GM12878 (cell line): Measurements from ENCODE around the gene MAD1L1. TPM values are rescaled to one million over a fixed set of nuclear protein-coding genes. Genes with fewer than 3 reads are reported as not detected.

ENCODE experiments used
- ATAC-seq: fragments of 200-7000 bp; cut with Tn5 transposase; 3 replicates; pipeline ENCODE4 v1.9.1; 2020; ENCODE audit warnings: mild to moderate bottlenecking, moderate library complexity
- BruUV-seq: library from RNA; stranded (reverse); fragments of 400-500 nt; replicated peaks from 2 replicates; lab custom pipeline; 2021; lab: Mats Ljungman, UMichigan
- CTCF ChIA-PET: fragments of 300-600 bp; sonication (Branson Sonifier 250); formaldehyde crosslinking; extraction: SDS; loops from one replicate; lab custom pipeline; 2021; ENCODE audit warnings: inconsistent platforms; lab: Yijun Ruan, JAX
- POLR2A ChIA-PET: fragments of 350-600 bp; formaldehyde crosslinking; extraction: SDS; loops from one replicate; lab custom pipeline; 2021; ENCODE audit warnings: inconsistent platforms; lab: Charles Lee
- RAD21 ChIA-PET: fragments of 300-600 bp; sonication (Branson Sonifier 250); formaldehyde crosslinking; loops from one replicate; lab custom pipeline; 2023; ENCODE audit warnings: antibody characterized with exemption; ENCODE audit not compliant: unreplicated experiment; lab: Charles Lee
- SMC1A ChIA-PET: fragments of 300-600 bp; sonication (Branson Sonifier 250); formaldehyde crosslinking; loops from one replicate; lab custom pipeline; 2023; ENCODE audit not compliant: unreplicated experiment, uncharacterized antibody; lab: Charles Lee
- DNase-seq: peaks from one replicate; pipeline ENCODE4 v3.0.0-alpha.2; 2011; ENCODE audit warnings: low read depth, low spot score
- FAIRE-seq: peaks from 3 replicates; lab custom pipeline; 2011; peaks lifted over from hg19 to GRCh38; lab: Jason Lieb, UNC
- H2AFZ ChIP-seq: 2 replicates; pipeline ENCODE4 v1.6.0; 2011; ENCODE audit warnings: low read depth, low read length, control low read depth; ENCODE audit not compliant: control insufficient read depth
- H3K27ac ChIP-seq: 2 replicates; pipeline ENCODE4 v1.5.1; 2011; ENCODE audit warnings: control low read depth; ENCODE audit not compliant: control insufficient read depth, insufficient read depth
- H3K27me3 ChIP-seq, 2 experiments: replicated peaks in 1 of 2; 2 replicates each; pipeline versions ENCODE4 v1.6.0 to v1.6.1; 2011; ENCODE audit warnings: low read length in 1 of 2; ENCODE audit not compliant: control insufficient read depth in 2 of 2, insufficient read depth in 2 of 2
- H3K36me3 ChIP-seq, 2 experiments: 2 replicates each; pipeline ENCODE4 v1.5.1; 2011; ENCODE audit warnings: low read length in 1 of 2; ENCODE audit not compliant: control insufficient read depth in 2 of 2, insufficient read depth in 2 of 2
- H3K4me1 ChIP-seq: 2 replicates; pipeline ENCODE4 v1.6.1; 2011; ENCODE audit warnings: mild to moderate bottlenecking, low read length, moderate library complexity, mixed read lengths; ENCODE audit not compliant: control insufficient read depth, insufficient read depth
- H3K4me2 ChIP-seq: 2 replicates; pipeline ENCODE4 v1.6.0; 2011; ENCODE audit warnings: control low read depth; ENCODE audit not compliant: control insufficient read depth, insufficient read depth
- H3K4me3 ChIP-seq: fragments of 200-600 bp; sonication (generic); 2 replicates; pipeline ENCODE4 v1.5.1; 2016
- H3K79me2 ChIP-seq: 2 replicates; pipeline ENCODE4 v1.6.0; 2011; ENCODE audit warnings: low read length; ENCODE audit not compliant: control insufficient read depth, insufficient read depth
- H3K9ac ChIP-seq: 2 replicates; pipeline ENCODE4 v1.8.0; 2011; ENCODE audit warnings: low read length, control low read depth, mixed read lengths; ENCODE audit not compliant: control insufficient read depth, insufficient read depth
- H3K9me3 ChIP-seq: replicated peaks from 3 replicates; pipeline ENCODE4 v1.5.1; 2011; ENCODE audit warnings: mild to moderate bottlenecking, low read length; ENCODE audit not compliant: control insufficient read depth, insufficient read depth
- H4K20me1 ChIP-seq: 2 replicates; pipeline ENCODE4 v1.6.0; 2011; ENCODE audit not compliant: control insufficient read depth, insufficient read depth
- CBX5 ChIP-seq: sonication (generic); IDR thresholded peaks from 2 replicates; pipeline ENCODE4 v1.6.1; 2016; ENCODE audit warnings: low read depth, moderate library complexity, mild to moderate bottlenecking, inconsistent platforms
- CHD1 ChIP-seq: IDR thresholded peaks from 2 replicates; pipeline ENCODE4 v1.6.1; 2012; ENCODE audit warnings: low read depth, low read length, improper control_type of control experiment
- EP300 ChIP-seq, 2 experiments: fragments of 150-350 bp in 1 of 2; IDR thresholded peaks; 2 replicates each; pipeline ENCODE4 v1.6.1; 2011 to 2012; ENCODE audit warnings: low read depth in 2 of 2, low read length in 2 of 2, borderline replicate concordance in 1 of 2, improper control_type of control experiment in 1 of 2, inconsistent platforms in 1 of 2; ENCODE audit not compliant: control insufficient read depth in 1 of 2
- MTA2 ChIP-seq: fragments of 450-650 bp; IDR thresholded peaks from 2 replicates; pipeline ENCODE4 v1.6.1; 2016; ENCODE audit warnings: low read depth, mild to moderate bottlenecking, moderate library complexity
- NFYB ChIP-seq: IDR thresholded peaks from 2 replicates; pipeline ENCODE4 v1.6.1; 2011; ENCODE audit warnings: low read depth, mild to moderate bottlenecking, low read length, improper control_type of control experiment, moderate library complexity; ENCODE audit not compliant: insufficient read depth
- NKRF ChIP-seq: fragments of 450-650 bp; conservative IDR thresholded peaks from 2 replicates; pipeline ENCODE4 v1.6.1; 2017; ENCODE audit warnings: mild to moderate bottlenecking, moderate library complexity
- PAX5 ChIP-seq: IDR thresholded peaks from 2 replicates; pipeline ENCODE4 v1.6.1; 2011; ENCODE audit warnings: low read depth, low read length, borderline replicate concordance
- POLR2AphosphoS5 ChIP-seq: IDR thresholded peaks from 2 replicates; pipeline ENCODE4 v1.6.1; 2011; ENCODE audit warnings: mild to moderate bottlenecking, low read length, inconsistent platforms
- RAD21 ChIP-seq: IDR thresholded peaks from 2 replicates; pipeline ENCODE4 v1.6.1; 2011; ENCODE audit warnings: mild to moderate bottlenecking, low read depth, low read length, moderate library complexity; ENCODE audit not compliant: insufficient read depth
- RAD51 ChIP-seq: fragments of 450-650 bp; IDR thresholded peaks from 2 replicates; pipeline ENCODE4 v1.6.1; 2016; ENCODE audit warnings: moderate library complexity, mild to moderate bottlenecking, inconsistent platforms
- RB1 ChIP-seq: fragments of 450-650 bp; formaldehyde crosslinking; IDR thresholded peaks from 2 replicates; pipeline ENCODE4 v1.6.1; 2017; ENCODE audit warnings: mild to moderate bottlenecking, borderline replicate concordance
- TAF1 ChIP-seq: IDR thresholded peaks from 2 replicates; pipeline ENCODE4 v1.6.1; 2011; ENCODE audit warnings: mild to moderate bottlenecking, low read depth, low read length, borderline replicate concordance
- TCF12 ChIP-seq: IDR thresholded peaks from 2 replicates; pipeline ENCODE4 v1.6.1; 2011; ENCODE audit warnings: low read depth, mild to moderate bottlenecking, low read length
- YY1 ChIP-seq: IDR thresholded peaks from 2 replicates; pipeline ENCODE4 v1.6.1; 2011; ENCODE audit warnings: low read depth, mild to moderate bottlenecking, low read length
- ZBTB33 ChIP-seq: fragments of 450-650 bp; IDR thresholded peaks from 2 replicates; pipeline ENCODE4 v1.6.1; 2017; ENCODE audit warnings: mild to moderate bottlenecking
- ZNF384 ChIP-seq: IDR thresholded peaks from 2 replicates; pipeline ENCODE4 v1.6.1; 2012; ENCODE audit warnings: low read depth, mild to moderate bottlenecking, low read length, improper control_type of control experiment, borderline replicate concordance
- WGBS: methylation state at CpG from one replicate; pipeline ENCODE4 v1.1.6; 2016; ENCODE audit warnings: low lambda C conversion rate; ENCODE audit not compliant: insufficient replicate concordance, insufficient coverage; ENCODE audit errors: missing lambda C conversion rate; 5-methylcytosine and 5-hydroxymethylcytosine counted together
- in situ Hi-C: fragments of 300-500 bp; cut with MboI; formaldehyde crosslinking; loops from 9 replicates; pipeline ENCODE4 v1.14.3; 2018; ENCODE audit warnings: mixed read lengths
- intact Hi-C: fragments of 100-400 bp; cut with micrococcal nuclease; formaldehyde crosslinking; loops from one replicate; pipeline ENCODE4 v1.14.2; 2022; ENCODE audit not compliant: unreplicated experiment
- polyA plus RNA-seq, 11 experiments: library from polyadenylated mRNA; depleted of rRNA in 4 of 11; unstranded in 6 of 11; stranded (reverse) in 5 of 11; fragments of >200 nt; fragmentation: Nextera tagmentation in 4 of 11; fragmentation: Illumina TruSeq in 1 of 11; extraction: Ambion mirVana in 4 of 11; extraction: Trizol in 1 of 11; gene quantifications; 1 replicate in 1 of 11; 2 replicates in 10 of 11; pipeline versions ENCODE4 v1.2.1 to v1.2.3, GENCODE V29; 2011 to 2016; ENCODE audit warnings: inconsistent platforms in 2 of 11, missing spikeins in 2 of 11, low read depth in 1 of 11
- total RNA-seq, 4 experiments: library from RNA; depleted of rRNA in 3 of 4; stranded (reverse); fragments of >200 nt in 3 of 4; fragmentation: Illumina TruSeq in 1 of 4; extraction: Trizol in 1 of 4; gene quantifications; 2 replicates each; pipeline versions ENCODE4 v1.2.1 to v1.2.3, GENCODE V29; 2013 to 2021

MAD1L1 gene
- total and polyA plus RNA-seq, 10 of the 15 experiments (the other 5 are each of a cell fraction or from before 2014, with no cell fraction given): 2.2 to 76.8 (median 38.3) TPM

GRCh38 chr7:2017914-2018568 is 214.7 kb downstream of the MAD1L1 start (continued):
- TF ChIP-seq MTA2 (no peak), ZBTB33 (no peak), YY1 (no peak), TCF12 (no peak), ZNF384 (no peak), TAF1 (no peak), POLR2AphosphoS5 (no peak), CBX5 (no peak), RAD51 (no peak), RB1 (no peak)

- Histone ChIP-seq H3K79me2 (no peaks in the 10 kb centered on the region), H3K9me3 (no peaks in the 10 kb centered on the region), H4K20me1 (no peaks in the 10 kb centered on the region), H3K4me1 (peaks cover 17% of the 10 kb centered on the region), H2AFZ (no peak overlapping the region), H3K4me3 (no peak overlapping the region), H3K27me3 (no peaks in the 10 kb centered on the region), H3K27ac (no peak overlapping the region), H3K4me2 (no peak overlapping the region), H3K36me3 (peaks cover 0 to 1% of the 10 kb centered on the region in 2 experiments; a peak in 2 of 4 replicates), H3K9ac (no peak overlapping the region)
- ChIA-PET SMC1A (no interaction called here), RAD21 (no interaction called here), POLR2A (no interaction called here), CTCF (no interaction called here)
- in situ Hi-C loops: no loop called here
- no TSS peak for BruUV-seq
- intact Hi-C loops: no loop called here
- DNase-seq: no peak
- WGBS: 98% methylated on average over 18 of the region's 18 CpGs
- ATAC-seq: no peak
- no peak for FAIRE-seq
- no peak for TF ChIP-seq NFYB
- no peak for TF ChIP-seq NKRF
- TF ChIP-seq PAX5: no peak
- no peak for TF ChIP-seq EP300 (IDR thresholded peaks at IDR 0.05; ENCODE audit: borderline replicate concordance in 1 of 2, control insufficient read depth in 1 of 2, low read depth in 2 of 2, low read length in 2 of 2)
- no peak for TF ChIP-seq RAD21
- TF ChIP-seq CHD1: no peak
These were observed 215.3 kb downstream of the MAD1L1 start for GRCh38 chr7:2017481-2017891.
